Kidney epithelial cell (primary cell): ENCODE measurements around the gene LYPD6. TPM values are rescaled to one million over a fixed set of nuclear protein-coding genes. Genes with fewer than 3 reads are reported as not detected.

Source experiments
- DNase-seq: peaks from one replicate; pipeline ENCODE4 v3.0.0-alpha.2; 2010; ENCODE audit warnings: low read depth
- H3K27me3 ChIP-seq: 2 replicates; pipeline ENCODE4 v1.6.0; 2011; ENCODE audit warnings: low read length; ENCODE audit not compliant: control insufficient read depth, insufficient read depth
- H3K36me3 ChIP-seq: 2 replicates; pipeline ENCODE4 v1.5.1; 2011; ENCODE audit warnings: low read length; ENCODE audit not compliant: control insufficient read depth, insufficient read depth
- H3K4me3 ChIP-seq: 2 replicates; pipeline ENCODE4 v1.5.1; 2011; ENCODE audit warnings: low read depth, mild to moderate bottlenecking, control low read depth, low read length
- total RNA-seq: library from RNA; depleted of rRNA; stranded (reverse); fragments of >200 nt; gene quantifications from 2 replicates; pipeline ENCODE4 v1.2.3, GENCODE V29; 2015
- TF ChIP-seq, protein P1 (sequence below): IDR thresholded peaks from 2 replicates; pipeline ENCODE4 v1.5.1; 2011; ENCODE audit warnings: mild to moderate bottlenecking, moderate library complexity, low read length, control low read depth, inconsistent platforms; ENCODE audit not compliant: insufficient read depth, poor library complexity, severe bottlenecking

LYPD6 gene
- total RNA-seq, 1 donor from 2014 or later: 3.7 TPM

DNA sequence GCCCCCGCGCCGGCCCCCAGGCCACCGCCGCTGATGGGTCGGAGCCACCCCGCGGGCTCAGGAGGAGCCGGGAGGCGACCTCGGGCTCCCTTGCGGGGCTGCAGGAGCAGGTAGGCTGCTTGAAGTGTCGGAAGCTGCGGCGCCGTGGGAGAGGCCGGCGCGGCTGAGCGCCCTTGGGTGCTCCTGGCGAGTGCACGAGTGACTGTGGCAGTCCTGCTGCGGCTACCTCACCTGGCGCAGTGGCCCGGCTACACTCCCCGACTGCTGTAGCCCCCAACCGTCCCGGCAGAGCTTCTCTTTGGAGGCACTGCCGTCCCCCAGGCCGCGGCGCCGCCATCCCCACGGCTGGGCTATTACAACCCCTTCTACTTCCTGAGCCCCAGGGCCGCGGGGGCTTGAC is 10.0 kb upstream of the LYPD6 start:
- Histone ChIP-seq H3K27me3 (peaks cover 5% of the 10 kb centered on the region), H3K36me3 (no peaks in the 10 kb centered on the region), H3K4me3 (no peak overlapping the region)
- DNase-seq: no peak
- TF ChIP-seq, protein P1, sequence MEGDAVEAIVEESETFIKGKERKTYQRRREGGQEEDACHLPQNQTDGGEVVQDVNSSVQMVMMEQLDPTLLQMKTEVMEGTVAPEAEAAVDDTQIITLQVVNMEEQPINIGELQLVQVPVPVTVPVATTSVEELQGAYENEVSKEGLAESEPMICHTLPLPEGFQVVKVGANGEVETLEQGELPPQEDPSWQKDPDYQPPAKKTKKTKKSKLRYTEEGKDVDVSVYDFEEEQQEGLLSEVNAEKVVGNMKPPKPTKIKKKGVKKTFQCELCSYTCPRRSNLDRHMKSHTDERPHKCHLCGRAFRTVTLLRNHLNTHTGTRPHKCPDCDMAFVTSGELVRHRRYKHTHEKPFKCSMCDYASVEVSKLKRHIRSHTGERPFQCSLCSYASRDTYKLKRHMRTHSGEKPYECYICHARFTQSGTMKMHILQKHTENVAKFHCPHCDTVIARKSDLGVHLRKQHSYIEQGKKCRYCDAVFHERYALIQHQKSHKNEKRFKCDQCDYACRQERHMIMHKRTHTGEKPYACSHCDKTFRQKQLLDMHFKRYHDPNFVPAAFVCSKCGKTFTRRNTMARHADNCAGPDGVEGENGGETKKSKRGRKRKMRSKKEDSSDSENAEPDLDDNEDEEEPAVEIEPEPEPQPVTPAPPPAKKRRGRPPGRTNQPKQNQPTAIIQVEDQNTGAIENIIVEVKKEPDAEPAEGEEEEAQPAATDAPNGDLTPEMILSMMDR: no peak

GRCh38 chr2:149329068-149329467 is 1.3 kb upstream of the LYPD6 start:
- DNase-seq: no peak
- Histone ChIP-seq H3K36me3 (no peaks in the 10 kb centered on the region), H3K27me3 (no peaks in the 10 kb centered on the region), H3K4me3 (peak overlapping the region; percentile 75)
- TF ChIP-seq, protein P1: peak; percentile 46

DNA sequence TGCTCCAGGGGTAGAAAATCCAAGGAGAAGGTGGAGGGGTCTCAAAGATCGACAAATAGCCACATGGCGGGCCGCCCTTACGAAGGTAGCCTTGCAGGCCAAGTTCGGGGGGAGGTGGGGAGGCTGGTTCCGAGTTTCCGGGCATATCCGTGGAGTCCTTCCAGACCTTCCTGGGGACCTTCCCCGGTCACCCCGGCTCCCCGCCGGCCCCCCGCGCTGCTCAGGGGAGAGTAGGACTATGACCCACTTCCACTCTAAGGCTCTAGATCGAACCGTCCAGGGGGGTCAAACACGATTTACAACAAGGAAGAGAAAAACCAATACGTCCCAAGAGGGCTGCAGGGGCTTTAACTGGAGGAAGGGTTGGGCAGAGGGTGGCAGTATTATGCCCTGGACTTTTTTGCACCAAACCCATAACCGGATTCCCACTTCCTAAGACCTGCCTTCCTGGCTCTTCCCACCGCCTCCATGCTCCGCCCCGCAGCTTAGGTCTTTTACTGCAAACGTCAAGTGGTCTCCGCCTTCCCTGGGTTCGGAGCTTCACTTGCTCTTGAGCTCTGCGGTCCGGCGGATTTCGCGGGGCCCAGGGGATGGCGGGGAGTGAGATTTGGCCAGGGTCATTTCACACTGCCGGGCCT is 779 bp upstream of the LYPD6 start:
- H3K27me3 ChIP-seq: no peaks in the 10 kb centered on the region
- TF ChIP-seq, protein P1: peak; percentile 31
- peak overlapping the region; percentile 75 for H3K4me3 ChIP-seq
- no peaks in the 10 kb centered on the region for H3K36me3 ChIP-seq
- DNase-seq: no peak

DNA sequence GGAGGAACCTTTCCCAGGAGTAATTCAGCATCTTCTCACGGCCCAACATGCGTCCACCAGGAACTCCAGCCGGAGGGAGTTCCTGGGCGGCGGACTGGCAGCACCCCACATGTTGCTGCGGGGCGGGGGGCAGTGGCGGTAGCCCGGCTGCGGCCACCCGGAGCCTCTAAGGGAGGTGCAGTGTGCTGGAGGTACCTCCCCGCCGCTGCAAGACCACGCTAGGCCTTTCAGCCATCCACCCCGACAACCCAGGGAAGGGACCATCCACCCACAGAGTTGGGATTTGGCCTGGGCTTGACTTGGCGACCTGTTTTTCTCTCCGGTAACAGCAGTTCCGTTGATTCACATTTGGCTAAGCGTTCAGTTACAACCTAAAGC is 625 bp downstream of the LYPD6 start:
- Histone ChIP-seq H3K27me3 (no peaks in the 10 kb centered on the region), H3K4me3 (peak overlapping the region; percentile 75), H3K36me3 (no peaks in the 10 kb centered on the region)
- no peak for DNase-seq
- TF ChIP-seq, protein P1: no peak

DNA sequence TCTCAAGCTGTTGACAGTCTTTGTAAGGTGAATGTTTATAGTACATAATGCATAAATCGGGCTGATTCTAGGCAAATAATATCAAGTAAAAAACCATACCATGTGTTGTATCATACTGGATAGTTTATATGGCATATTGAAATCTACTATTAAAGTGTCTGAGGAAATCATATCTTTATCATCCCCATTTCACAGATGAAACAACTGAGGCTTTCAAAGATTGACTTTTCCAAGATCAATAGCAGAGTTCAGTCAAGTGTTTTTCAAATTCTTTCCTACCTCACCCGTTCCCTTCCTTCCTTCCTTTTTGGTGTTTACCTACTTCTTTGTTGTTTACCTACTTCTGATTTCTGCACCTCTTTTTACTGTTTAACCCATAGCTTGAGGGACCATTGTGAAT is 2.0 kb downstream of the LYPD6 start:
- Histone ChIP-seq H3K27me3 (no peaks in the 10 kb centered on the region), H3K4me3 (no peak overlapping the region), H3K36me3 (no peaks in the 10 kb centered on the region)
- TF ChIP-seq, protein P1: no peak
- no peak for DNase-seq

DNA sequence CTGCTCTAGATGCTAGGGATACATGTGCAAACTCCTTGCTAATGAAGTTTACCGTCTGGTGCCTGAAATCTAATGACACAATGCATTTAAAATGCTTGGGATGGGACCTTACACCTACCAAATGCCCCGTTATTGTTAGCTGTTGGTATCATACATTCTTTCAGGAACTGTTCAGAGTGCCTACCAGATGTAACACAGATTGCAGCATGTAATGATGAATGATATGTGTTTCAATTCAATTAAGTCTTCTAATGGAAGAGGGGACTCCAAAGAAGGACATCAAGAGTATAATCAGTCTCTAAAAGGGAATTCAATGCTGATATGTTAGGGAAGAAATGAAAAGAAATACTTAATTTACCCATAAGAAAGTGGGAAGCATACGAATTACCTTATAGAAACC is 3.2 kb downstream of the LYPD6 start:
- no peak for DNase-seq
- no peak overlapping the region for H3K4me3 ChIP-seq
- TF ChIP-seq, protein P1: no peak
- H3K36me3 ChIP-seq: no peaks in the 10 kb centered on the region
- H3K27me3 ChIP-seq: no peaks in the 10 kb centered on the region
